GM12891 (cell line): ENCODE measurements around the gene RDM1.

Experiments
- PAX5 ChIP-seq: IDR thresholded peaks from 2 replicates; pipeline ENCODE4 v1.6.1; 2011; ENCODE audit warnings: low read length, moderate library complexity, mild to moderate bottlenecking; ENCODE audit not compliant: insufficient read depth, severe bottlenecking
- POLR2A ChIP-seq: IDR thresholded peaks from 2 replicates; pipeline ENCODE4 v1.6.1; 2011; ENCODE audit warnings: low read depth, low read length, control low read depth
- SPI1 ChIP-seq: IDR thresholded peaks from 2 replicates; pipeline ENCODE4 v1.6.1; 2011; ENCODE audit warnings: low read depth, low read length, control low read depth
- TAF1 ChIP-seq: IDR thresholded peaks from 2 replicates; pipeline ENCODE4 v1.6.1; 2011; ENCODE audit warnings: low read depth, low read length, control low read depth

DNA sequence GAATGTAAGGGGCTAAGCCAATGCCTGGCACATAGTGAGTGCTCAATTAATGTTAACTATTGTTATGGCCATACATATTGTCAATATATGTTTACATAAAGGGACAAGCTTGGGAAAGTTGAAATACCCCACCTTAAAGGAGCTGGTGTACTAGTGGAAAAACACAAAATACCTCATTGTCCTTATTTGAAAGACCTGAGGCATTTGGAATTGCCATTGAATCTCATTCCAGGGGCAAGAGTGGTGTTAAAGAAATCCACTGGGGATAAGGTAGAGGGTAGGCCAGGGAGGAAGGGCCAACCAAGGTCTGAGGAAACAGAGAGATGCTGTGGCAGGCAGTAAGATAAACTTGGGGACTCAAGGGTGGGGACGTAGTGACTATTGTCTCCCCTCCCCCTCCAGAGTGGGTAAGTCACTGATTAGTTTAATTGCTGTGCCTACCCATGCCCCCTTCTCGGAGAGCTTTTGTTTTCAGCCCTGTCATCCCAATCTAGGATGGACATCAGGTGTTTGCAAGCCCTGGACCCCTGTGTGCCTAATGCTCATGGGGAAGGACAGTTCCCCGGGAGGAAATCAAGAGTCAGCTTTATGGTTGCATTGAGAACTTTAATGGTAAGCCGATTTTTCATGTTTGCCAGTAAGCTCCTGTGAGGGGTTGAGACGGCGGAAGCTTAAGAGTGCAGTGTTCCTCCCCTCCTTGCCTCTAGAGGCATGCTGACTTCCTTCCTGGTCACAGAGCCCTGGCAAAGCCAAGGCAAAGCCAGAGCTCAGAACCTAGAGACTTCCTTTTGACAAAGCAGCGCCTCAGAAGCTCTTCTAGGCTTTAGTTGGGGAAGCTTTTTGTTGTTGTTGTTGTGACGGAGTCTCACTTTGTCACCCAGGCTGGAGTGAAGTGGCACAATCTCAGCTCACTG lies 59.4 kb downstream of the RDM1 start:
- TF ChIP-seq SPI1, result 0 out of 2 replicates have a peak, but pooled peaks have one; percentile 8
- TF ChIP-seq POLR2A, result no peak
- TF ChIP-seq TAF1, result no peak
- no peak for TF ChIP-seq PAX5
